ENCODE data around the gene ADISSP.

DNA sequence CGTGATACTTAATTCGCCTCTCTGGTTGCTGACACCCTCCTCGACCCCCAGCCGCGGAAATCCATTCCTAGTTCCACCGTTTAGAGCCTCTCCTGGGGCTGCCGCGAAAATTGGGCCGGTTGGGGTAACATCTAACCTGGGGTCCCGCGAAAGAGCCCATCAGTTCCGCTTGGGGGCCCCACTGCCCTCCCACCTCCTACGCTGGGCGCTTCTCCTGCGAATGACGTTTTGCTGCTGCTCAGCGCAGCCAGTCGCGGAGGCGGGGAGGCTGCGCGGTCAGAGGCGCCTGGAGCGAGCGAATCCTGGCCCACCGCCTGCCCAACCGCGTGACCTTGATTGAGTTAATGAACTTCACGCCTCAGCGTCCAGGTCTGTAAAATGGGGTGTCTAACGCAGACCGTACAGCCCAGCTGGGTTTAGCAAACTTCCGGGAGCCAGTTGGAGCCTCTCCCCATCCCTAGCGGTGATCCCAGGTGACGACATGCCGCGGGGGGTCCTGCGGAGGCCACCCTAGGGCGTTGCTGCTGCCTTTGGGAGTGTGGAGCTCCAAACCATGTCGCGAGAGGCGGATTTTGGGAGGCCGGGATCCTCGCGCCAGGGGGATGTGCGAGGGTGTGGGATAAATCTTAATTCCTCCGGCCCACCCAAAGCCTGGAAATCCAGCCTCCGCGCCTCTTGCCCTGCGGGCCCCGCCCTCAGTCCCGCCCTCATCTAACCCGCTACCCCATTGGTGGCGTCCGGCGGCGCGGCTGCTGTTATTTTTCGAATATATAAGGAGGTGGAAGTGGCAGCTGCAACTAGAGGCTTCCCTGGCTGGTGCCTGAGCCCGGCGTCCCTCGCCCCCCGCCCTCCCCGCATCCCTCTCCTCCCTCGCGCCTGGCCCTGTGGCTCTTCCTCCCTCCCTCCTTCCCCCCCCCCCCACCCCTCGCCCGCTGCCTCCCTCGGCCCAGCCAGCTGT, 28.2 kb upstream of the ADISSP start, which contains the start of gene CDC25B:
- no peak for TF ChIP-seq GATA2 (IDR thresholded peaks at IDR 0.05; ENCODE audit: low read depth, low read length)
- no peak for TF ChIP-seq GATA3 (IDR thresholded peaks at IDR 0.05; ENCODE audit: low read depth, low read length)

All from SH-SY5Y (cell line).